Measurements from ENCODE around the gene AP2A1.

The AP2A1 gene

GRCh38 chr19:49799271-49799797 is 32.5 kb downstream of the AP2A1 start:
- no peak for DNase-seq

- no peak for DNase-seq
Measured at GRCh38 chr19:49799798-49800376, 33.1 kb downstream of the AP2A1 start.

- DNase-seq = no peak
Measured at GRCh38 chr19:49800771-49801170, 34.0 kb downstream of the AP2A1 start.

GRCh38 chr19:49801401-49801888 is 34.6 kb downstream of the AP2A1 start:
- no peak for DNase-seq

GRCh38 chr19:49801966-49802661 is 35.3 kb downstream of the AP2A1 start:
- no peak for DNase-seq

GRCh38 chr19:49802836-49803528 is 36.2 kb downstream of the AP2A1 start:
- DNase-seq = no peak

- DNase-seq = no peak
Measured at GRCh38 chr19:49803529-49803856, 36.7 kb downstream of the AP2A1 start.

- no peak for DNase-seq
Measured at GRCh38 chr19:49805822-49806619, 39.2 kb downstream of the AP2A1 start.

- DNase-seq = no peak
Measured at GRCh38 chr19:49806620-49806959, 39.8 kb downstream of the AP2A1 start.

- no peak for DNase-seq
Measured at GRCh38 chr19:49807058-49807903, 40.5 kb downstream of the AP2A1 start.

- DNase-seq = no peak
Measured at GRCh38 chr19:49807904-49808675, 41.3 kb downstream of the AP2A1 start.

- peak; percentile 93 for DNase-seq
Measured at GRCh38 chr19:49808711-49809159, 41.9 kb downstream of the AP2A1 start.

- DNase-seq = peak; percentile 67
Measured at GRCh38 chr19:49809160-49809940, 42.5 kb downstream of the AP2A1 start.

GRCh38 chr19:49809941-49810389 is 43.2 kb downstream of the AP2A1 start:
- DNase-seq = no peak

- no peak for DNase-seq
Measured at GRCh38 chr19:49811328-49811727, 44.5 kb downstream of the AP2A1 start.

GRCh38 chr19:49812452-49812996 is 45.7 kb downstream of the AP2A1 start:
- DNase-seq = no peak

GRCh38 chr19:49812997-49813861 is 46.4 kb downstream of the AP2A1 start, which contains the start of gene FUZ:
Gene FUZ (minus strand): TSS chr19:49813292. CDS start chr19:49813106, 186 bp downstream.
- peak; percentile 99 for DNase-seq

- DNase-seq = no peak
Measured at GRCh38 chr19:49814010-49814409, 47.2 kb downstream of the AP2A1 start.

GRCh38 chr19:49816590-49816989 is 49.8 kb downstream of the AP2A1 start:
- DNase-seq = no peak
